Uterus (tissue), 2 donors: ENCODE measurements around the gene SYCE3.

Source experiments
- POLR2A ChIP-seq, 2 donors: fragments of 450-650 bp; IDR thresholded peaks; one replicate each; pipeline ENCODE4 v1.6.1; 2016; ENCODE audit warnings: antibody characterized with exemption in 2 of 2, mild to moderate bottlenecking in 1 of 2, moderate library complexity in 1 of 2
- TF ChIP-seq, protein P1 (sequence below), 4 experiments: fragments of 200-600 bp in 2 of 4; fragments of 450-650 bp in 2 of 4; sonication (generic) in 2 of 4; IDR thresholded peaks; one replicate each; pipeline ENCODE4 v1.5.1; 2016 to 2019; ENCODE audit warnings: antibody characterized with exemption in 4 of 4, mild to moderate bottlenecking in 2 of 4, moderate library complexity in 1 of 4

DNA sequence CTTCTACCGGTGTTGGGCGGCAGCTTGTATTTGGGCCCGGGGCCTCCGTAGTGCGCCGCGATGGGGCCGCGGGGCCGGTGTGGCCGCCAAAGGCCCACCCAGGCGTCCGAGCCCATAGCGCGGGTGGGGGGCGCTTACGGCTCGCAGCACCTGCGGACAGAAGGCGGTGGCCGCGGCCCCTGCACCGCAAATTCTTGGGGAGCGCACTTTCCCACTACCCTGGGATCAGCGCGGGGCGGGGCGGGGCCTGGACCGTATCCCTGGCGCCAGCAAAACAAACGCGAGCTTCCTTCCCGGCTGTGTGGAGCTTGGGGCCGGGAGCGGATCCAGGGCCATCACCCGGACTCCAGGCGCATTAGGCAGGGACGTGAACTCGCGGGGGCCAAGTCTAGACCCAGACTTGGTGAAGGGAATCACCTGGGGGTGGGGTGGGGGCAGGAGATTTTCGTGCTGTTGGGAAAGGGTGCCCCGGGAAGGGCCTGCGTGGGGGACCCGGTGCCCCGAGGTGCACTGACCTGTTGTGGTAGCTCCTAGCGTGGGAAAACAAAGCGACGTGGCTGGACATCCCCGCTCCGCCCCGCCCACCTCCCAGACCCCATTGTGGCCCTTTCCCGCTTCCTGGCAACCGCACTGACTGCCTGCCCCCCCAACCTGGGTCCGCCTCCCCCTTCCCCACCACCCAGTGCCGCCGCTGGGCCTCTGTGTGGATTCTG lies 30.6 kb downstream of the SYCE3 start:
- TF ChIP-seq, protein P1, sequence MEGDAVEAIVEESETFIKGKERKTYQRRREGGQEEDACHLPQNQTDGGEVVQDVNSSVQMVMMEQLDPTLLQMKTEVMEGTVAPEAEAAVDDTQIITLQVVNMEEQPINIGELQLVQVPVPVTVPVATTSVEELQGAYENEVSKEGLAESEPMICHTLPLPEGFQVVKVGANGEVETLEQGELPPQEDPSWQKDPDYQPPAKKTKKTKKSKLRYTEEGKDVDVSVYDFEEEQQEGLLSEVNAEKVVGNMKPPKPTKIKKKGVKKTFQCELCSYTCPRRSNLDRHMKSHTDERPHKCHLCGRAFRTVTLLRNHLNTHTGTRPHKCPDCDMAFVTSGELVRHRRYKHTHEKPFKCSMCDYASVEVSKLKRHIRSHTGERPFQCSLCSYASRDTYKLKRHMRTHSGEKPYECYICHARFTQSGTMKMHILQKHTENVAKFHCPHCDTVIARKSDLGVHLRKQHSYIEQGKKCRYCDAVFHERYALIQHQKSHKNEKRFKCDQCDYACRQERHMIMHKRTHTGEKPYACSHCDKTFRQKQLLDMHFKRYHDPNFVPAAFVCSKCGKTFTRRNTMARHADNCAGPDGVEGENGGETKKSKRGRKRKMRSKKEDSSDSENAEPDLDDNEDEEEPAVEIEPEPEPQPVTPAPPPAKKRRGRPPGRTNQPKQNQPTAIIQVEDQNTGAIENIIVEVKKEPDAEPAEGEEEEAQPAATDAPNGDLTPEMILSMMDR (IDR thresholded peaks at IDR 0.05) = no peak
- TF ChIP-seq POLR2A (IDR thresholded peaks at IDR 0.05) = peak in 1 of 2 donors; percentile 46
